Measurements from ENCODE around the gene EPB41. TPM values are rescaled to one million over a fixed set of nuclear protein-coding genes. Genes with fewer than 3 reads are reported as not detected.
A peak's percentile ranks its signal among the peaks of the same experiment; 100 is the strongest.

EPB41 gene
- total RNA-seq, 1 experiment from 2014 or later: 17.3 TPM

- peaks cover 22% of the 10 kb centered on the region for H3K4me1 ChIP-seq (ENCODE audit: low read length)
- no peaks in the 10 kb centered on the region for H3K9me2 ChIP-seq (replicated peaks; ENCODE audit: insufficient read depth, low read length)
These were observed 11.1 kb downstream of the EPB41 start for GRCh38 chr1:28925350-28925891.

GRCh38 chr1:28926629-28927265, 12.4 kb downstream of the EPB41 start:
- no peak for DNase-seq
- Histone ChIP-seq H3K4me2 (ENCODE audit: low read depth, low read length, poor library complexity, severe bottlenecking) (no peak overlapping the region), H3K9ac (ENCODE audit: low read length) (no peak overlapping the region), H3K9me3 (ENCODE audit: low read length) (no peaks in the 10 kb centered on the region), H3K79me2 (ENCODE audit: low read length) (no peaks in the 10 kb centered on the region), H3K27ac (ENCODE audit: low read length) (no peak overlapping the region), H3K36me3 (ENCODE audit: insufficient read depth, low read length) (no peaks in the 10 kb centered on the region), H3K9me2 (replicated peaks; ENCODE audit: insufficient read depth, low read length) (no peaks in the 10 kb centered on the region), H3K4me1 (ENCODE audit: low read length) (peaks cover 22% of the 10 kb centered on the region), H3K27me3 (ENCODE audit: low read length) (no peaks in the 10 kb centered on the region), H3K4me3 (ENCODE audit: low read length) (no peak overlapping the region), H2AFZ (ENCODE audit: low read length) (no peak overlapping the region), H4K20me1 (ENCODE audit: insufficient read depth, low read depth, low read length) (peaks cover 23% of the 10 kb centered on the region)

More at GRCh38 chr1:28925350-28925891, 11.1 kb downstream of the EPB41 start:
- no peak overlapping the region for H3K27ac ChIP-seq (ENCODE audit: low read length)
- H3K9ac ChIP-seq (ENCODE audit: low read length): no peak overlapping the region
- no peaks in the 10 kb centered on the region for H3K79me2 ChIP-seq (ENCODE audit: low read length)
- no peak overlapping the region for H2AFZ ChIP-seq (ENCODE audit: low read length)
- DNase-seq: no peak
- H3K9me3 ChIP-seq (ENCODE audit: low read length): no peaks in the 10 kb centered on the region
- no peaks in the 10 kb centered on the region for H3K36me3 ChIP-seq (ENCODE audit: insufficient read depth, low read length)
- peaks cover 24% of the 10 kb centered on the region for H4K20me1 ChIP-seq (ENCODE audit: insufficient read depth, low read depth, low read length)
- no peak overlapping the region for H3K4me2 ChIP-seq (ENCODE audit: low read depth, low read length, poor library complexity, severe bottlenecking)
- no peak overlapping the region for H3K4me3 ChIP-seq (ENCODE audit: low read length)
- H3K27me3 ChIP-seq (ENCODE audit: low read length): no peaks in the 10 kb centered on the region

GRCh38 chr1:28927266-28927647, 12.9 kb downstream of the EPB41 start:
- H3K4me3 ChIP-seq (ENCODE audit: low read length): no peak overlapping the region
- H3K36me3 ChIP-seq (ENCODE audit: insufficient read depth, low read length): no peaks in the 10 kb centered on the region
- no peaks in the 10 kb centered on the region for H3K79me2 ChIP-seq (ENCODE audit: low read length)
- no peaks in the 10 kb centered on the region for H3K27me3 ChIP-seq (ENCODE audit: low read length)
- no peak for DNase-seq
- no peaks in the 10 kb centered on the region for H3K9me3 ChIP-seq (ENCODE audit: low read length)
- peaks cover 22% of the 10 kb centered on the region for H3K4me1 ChIP-seq (ENCODE audit: low read length)
- peaks cover 23% of the 10 kb centered on the region for H4K20me1 ChIP-seq (ENCODE audit: insufficient read depth, low read depth, low read length)
- no peaks in the 10 kb centered on the region for H3K9me2 ChIP-seq (replicated peaks; ENCODE audit: insufficient read depth, low read length)
- no peak overlapping the region for H3K27ac ChIP-seq (ENCODE audit: low read length)
- no peak overlapping the region for H3K9ac ChIP-seq (ENCODE audit: low read length)
- H3K4me2 ChIP-seq (ENCODE audit: low read depth, low read length, poor library complexity, severe bottlenecking): no peak overlapping the region
- H2AFZ ChIP-seq (ENCODE audit: low read length): no peak overlapping the region

- no peak overlapping the region for H3K4me2 ChIP-seq (ENCODE audit: low read depth, low read length, poor library complexity, severe bottlenecking)
- peaks cover 26% of the 10 kb centered on the region for H4K20me1 ChIP-seq (ENCODE audit: insufficient read depth, low read depth, low read length)
- no peaks in the 10 kb centered on the region for H3K9me2 ChIP-seq (replicated peaks; ENCODE audit: insufficient read depth, low read length)
- no peak overlapping the region for H3K4me3 ChIP-seq (ENCODE audit: low read length)
- peak; percentile 54 for DNase-seq
- H2AFZ ChIP-seq (ENCODE audit: low read length): no peak overlapping the region
- peaks cover 22% of the 10 kb centered on the region for H3K4me1 ChIP-seq (ENCODE audit: low read length)
- H3K27me3 ChIP-seq (ENCODE audit: low read length): no peaks in the 10 kb centered on the region
- no peaks in the 10 kb centered on the region for H3K36me3 ChIP-seq (ENCODE audit: insufficient read depth, low read length)
- H3K9ac ChIP-seq (ENCODE audit: low read length): no peak overlapping the region
- no peak overlapping the region for H3K27ac ChIP-seq (ENCODE audit: low read length)
- H3K9me3 ChIP-seq (ENCODE audit: low read length): no peaks in the 10 kb centered on the region
- H3K79me2 ChIP-seq (ENCODE audit: low read length): no peaks in the 10 kb centered on the region
These were observed 13.4 kb downstream of the EPB41 start for GRCh38 chr1:28927648-28928313.

- no peak overlapping the region for H3K9ac ChIP-seq (ENCODE audit: low read length)
- peaks cover 26% of the 10 kb centered on the region for H4K20me1 ChIP-seq (ENCODE audit: insufficient read depth, low read depth, low read length)
- peaks cover 22% of the 10 kb centered on the region for H3K4me1 ChIP-seq (ENCODE audit: low read length)
- H3K9me3 ChIP-seq (ENCODE audit: low read length): no peaks in the 10 kb centered on the region
- H3K79me2 ChIP-seq (ENCODE audit: low read length): no peaks in the 10 kb centered on the region
- H3K4me2 ChIP-seq (ENCODE audit: low read depth, low read length, poor library complexity, severe bottlenecking): no peak overlapping the region
- H3K4me3 ChIP-seq (ENCODE audit: low read length): no peak overlapping the region
- no peak overlapping the region for H3K27ac ChIP-seq (ENCODE audit: low read length)
- no peaks in the 10 kb centered on the region for H3K27me3 ChIP-seq (ENCODE audit: low read length)
- no peak for DNase-seq
- no peaks in the 10 kb centered on the region for H3K36me3 ChIP-seq (ENCODE audit: insufficient read depth, low read length)
- no peak overlapping the region for H2AFZ ChIP-seq (ENCODE audit: low read length)
- no peaks in the 10 kb centered on the region for H3K9me2 ChIP-seq (replicated peaks; ENCODE audit: insufficient read depth, low read length)
These were observed 14.1 kb downstream of the EPB41 start for GRCh38 chr1:28928314-28928941.

- no peak overlapping the region for H3K4me2 ChIP-seq (ENCODE audit: low read depth, low read length, poor library complexity, severe bottlenecking)
- H3K9me3 ChIP-seq (ENCODE audit: low read length): no peaks in the 10 kb centered on the region
- no peak for DNase-seq
- no peak overlapping the region for H3K9ac ChIP-seq (ENCODE audit: low read length)
- H3K27ac ChIP-seq (ENCODE audit: low read length): no peak overlapping the region
- peaks cover 17% of the 10 kb centered on the region for H4K20me1 ChIP-seq (ENCODE audit: insufficient read depth, low read depth, low read length)
- no peak overlapping the region for H3K4me3 ChIP-seq (ENCODE audit: low read length)
- H3K27me3 ChIP-seq (ENCODE audit: low read length): no peaks in the 10 kb centered on the region
- H3K4me1 ChIP-seq (ENCODE audit: low read length): peaks cover 6% of the 10 kb centered on the region
- H3K36me3 ChIP-seq (ENCODE audit: insufficient read depth, low read length): no peaks in the 10 kb centered on the region
- no peaks in the 10 kb centered on the region for H3K9me2 ChIP-seq (replicated peaks; ENCODE audit: insufficient read depth, low read length)
- no peak overlapping the region for H2AFZ ChIP-seq (ENCODE audit: low read length)
- H3K79me2 ChIP-seq (ENCODE audit: low read length): no peaks in the 10 kb centered on the region
These were observed 18.9 kb downstream of the EPB41 start for GRCh38 chr1:28933277-28933676.

GRCh38 chr1:28933918-28934317, 19.5 kb downstream of the EPB41 start:
- no peaks in the 10 kb centered on the region for H3K27me3 ChIP-seq (ENCODE audit: low read length)
- H3K9me3 ChIP-seq (ENCODE audit: low read length): no peaks in the 10 kb centered on the region
- H3K27ac ChIP-seq (ENCODE audit: low read length): no peak overlapping the region
- no peak overlapping the region for H3K4me3 ChIP-seq (ENCODE audit: low read length)
- no peak overlapping the region for H3K4me2 ChIP-seq (ENCODE audit: low read depth, low read length, poor library complexity, severe bottlenecking)
- H3K79me2 ChIP-seq (ENCODE audit: low read length): no peaks in the 10 kb centered on the region
- no peak overlapping the region for H2AFZ ChIP-seq (ENCODE audit: low read length)
- no peak for DNase-seq
- H3K9me2 ChIP-seq (replicated peaks; ENCODE audit: insufficient read depth, low read length): no peaks in the 10 kb centered on the region
- H4K20me1 ChIP-seq (ENCODE audit: insufficient read depth, low read depth, low read length): peaks cover 13% of the 10 kb centered on the region; the same call in 1 of the 2 replicates
- H3K36me3 ChIP-seq (ENCODE audit: insufficient read depth, low read length): no peaks in the 10 kb centered on the region
- no peak overlapping the region for H3K9ac ChIP-seq (ENCODE audit: low read length)
- H3K4me1 ChIP-seq (ENCODE audit: low read length): no peaks in the 10 kb centered on the region

GRCh38 chr1:28934676-28935075, 20.3 kb downstream of the EPB41 start:
- H3K27ac ChIP-seq (ENCODE audit: low read length): no peak overlapping the region
- no peak for DNase-seq

More at GRCh38 chr1:28934676-28935075, 20.3 kb downstream of the EPB41 start:
- Histone ChIP-seq H3K27me3 (ENCODE audit: low read length) (no peaks in the 10 kb centered on the region), H3K9me3 (ENCODE audit: low read length) (no peaks in the 10 kb centered on the region), H2AFZ (ENCODE audit: low read length) (no peak overlapping the region), H3K9ac (ENCODE audit: low read length) (no peak overlapping the region), H3K79me2 (ENCODE audit: low read length) (no peaks in the 10 kb centered on the region), H3K36me3 (ENCODE audit: insufficient read depth, low read length) (no peaks in the 10 kb centered on the region), H3K4me3 (ENCODE audit: low read length) (no peak overlapping the region), H3K9me2 (replicated peaks; ENCODE audit: insufficient read depth, low read length) (no peaks in the 10 kb centered on the region), H4K20me1 (ENCODE audit: insufficient read depth, low read depth, low read length) (peaks cover 16% of the 10 kb centered on the region; the same call in 1 of the 2 replicates), H3K4me2 (ENCODE audit: low read depth, low read length, poor library complexity, severe bottlenecking) (no peak overlapping the region), H3K4me1 (ENCODE audit: low read length) (no peaks in the 10 kb centered on the region)

Measured in Karpas-422 (cell line).